ENCODE results near the gene CDK4.

The CDK4 gene

DNA sequence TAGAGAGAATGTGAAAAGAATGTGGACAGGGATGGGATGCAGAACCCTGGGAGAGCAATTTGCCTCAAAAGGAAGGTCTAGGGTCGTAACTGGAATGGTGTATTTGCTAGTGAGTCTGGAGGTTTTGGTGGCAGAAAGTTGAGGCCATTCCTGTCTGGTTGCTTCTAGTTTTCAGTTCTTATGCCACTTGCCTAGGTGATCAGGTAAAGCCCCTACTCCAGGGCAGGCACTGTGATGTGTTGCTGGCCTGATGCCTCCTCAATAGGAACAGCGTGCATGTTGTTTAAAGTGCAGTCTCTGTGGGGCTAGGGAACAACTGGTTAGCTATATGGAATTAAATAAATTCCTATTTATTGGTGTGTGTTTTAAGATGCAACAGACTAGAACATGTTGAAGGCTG is 51.8 kb downstream of the CDK4 start:
- DNase-seq (ENCODE audit: low read depth): no peak

DNA sequence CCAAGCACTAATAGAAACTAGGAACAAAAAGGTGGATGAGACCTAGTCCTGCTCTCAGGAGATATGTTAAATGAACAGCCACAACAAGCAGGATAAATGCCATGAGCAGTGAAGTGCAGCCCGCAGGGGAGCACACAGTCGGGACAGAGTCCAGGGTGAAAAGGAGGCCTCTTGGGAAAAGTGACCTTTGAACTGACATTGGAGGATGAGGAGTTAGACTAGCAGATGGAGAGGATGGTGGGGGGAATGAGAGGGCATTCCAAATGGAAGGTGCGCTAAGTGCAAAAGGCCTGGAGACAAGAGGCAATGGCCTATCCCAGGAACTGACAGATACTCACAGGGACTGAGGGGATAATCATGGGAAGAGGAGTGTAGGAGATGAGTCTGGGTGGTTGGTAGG is 53.7 kb downstream of the CDK4 start:
- DNase-seq (ENCODE audit: low read depth): no peak
